ENCODE results near the gene CASP8AP2.

- TF ChIP-seq POLR2A (IDR thresholded peaks at IDR 0.05) (no peak), CTCF (IDR thresholded peaks at IDR 0.05) (no peak)
Measured at GRCh38 chr6:89799756-89800155, 29.9 kb upstream of the CASP8AP2 start.
